IMR-90 (cell line): ENCODE measurements around the gene LRRC72. TPM values are rescaled to one million over a fixed set of nuclear protein-coding genes. Genes with fewer than 3 reads are reported as not detected.
A peak's percentile ranks its signal among the peaks of the same experiment; 100 is the strongest.

Experiments used
- ATAC-seq: fragments of 200-7000 bp; cut with Tn5 transposase; 2 replicates; pipeline ENCODE4 v1.9.1; 2020; ENCODE audit warnings: low read depth, mild to moderate bottlenecking, moderate library complexity
- BruUV-seq: library from RNA; stranded (reverse); fragments of 400-500 nt; replicated peaks from 2 replicates; lab custom pipeline; 2021; lab: Mats Ljungman, UMichigan
- CTCF ChIA-PET: fragments of 300-600 bp; formaldehyde crosslinking; extraction: SDS; loops from one replicate; lab custom pipeline; 2021; ENCODE audit warnings: antibody characterized with exemption; lab: Yijun Ruan, JAX
- POLR2A ChIA-PET: fragments of 300-600 bp; sonication (Branson Sonifier 250); formaldehyde crosslinking; loops from one replicate; lab custom pipeline; 2022; ENCODE audit warnings: antibody characterized with exemption; ENCODE audit not compliant: unreplicated experiment; lab: Charles Lee
- DNase-seq: peaks from one replicate; pipeline ENCODE4 v3.0.0; 2013
- H2AFZ ChIP-seq: replicated peaks from 2 replicates; pipeline ENCODE3; 2013; ENCODE audit warnings: low read length, mild to moderate bottlenecking; ENCODE audit not compliant: poor library complexity
- H2AK5ac ChIP-seq: 2 replicates; pipeline ENCODE4 v1.6.1; 2013; ENCODE audit warnings: low read depth, low read length, inconsistent platforms
- H2AK9ac ChIP-seq: replicated peaks from 2 replicates; pipeline ENCODE3; 2013; ENCODE audit warnings: mild to moderate bottlenecking, low read depth, low read length, moderate library complexity; ENCODE audit not compliant: poor library complexity
- H2BK120ac ChIP-seq: 2 replicates; pipeline ENCODE4 v1.6.1; 2013; ENCODE audit warnings: low read depth, low read length, inconsistent platforms
- H2BK15ac ChIP-seq: 3 replicates; pipeline ENCODE4 v1.6.1; 2013; ENCODE audit warnings: low read depth, low read length, inconsistent platforms
- H2BK20ac ChIP-seq: 2 replicates; pipeline ENCODE4 v1.6.1; 2013; ENCODE audit warnings: low read depth, mild to moderate bottlenecking, inconsistent platforms, low read length, moderate library complexity
- H2BK5ac ChIP-seq: 2 replicates; pipeline ENCODE4 v1.6.1; 2013; ENCODE audit warnings: mild to moderate bottlenecking, low read depth, low read length, inconsistent platforms; ENCODE audit not compliant: poor library complexity, severe bottlenecking
- H3K14ac ChIP-seq: replicated peaks from 2 replicates; pipeline ENCODE4 v1.6.1; 2013; ENCODE audit warnings: low read depth, low read length, inconsistent platforms
- H3K18ac ChIP-seq: 2 replicates; pipeline ENCODE4 v1.6.1; 2013; ENCODE audit warnings: low read depth, low read length, control low read depth
- H3K23ac ChIP-seq: 2 replicates; pipeline ENCODE4 v1.6.1; 2013; ENCODE audit warnings: low read depth, low read length, inconsistent platforms
- H3K27ac ChIP-seq: 2 replicates; pipeline ENCODE4 v1.5.1; 2013; ENCODE audit warnings: mild to moderate bottlenecking, control low read depth, low read length; ENCODE audit not compliant: insufficient read depth
- H3K27me3 ChIP-seq: 2 replicates; pipeline ENCODE4 v1.6.1; 2013; ENCODE audit warnings: low read length; ENCODE audit not compliant: control insufficient read depth, insufficient read depth
- H3K36me3 ChIP-seq: 2 replicates; pipeline ENCODE4 v1.6.1; 2013; ENCODE audit warnings: low read length, mixed read lengths; ENCODE audit not compliant: control insufficient read depth, insufficient read depth
- H3K4ac ChIP-seq: 2 replicates; pipeline ENCODE4 v1.6.1; 2013; ENCODE audit warnings: low read depth, low read length, inconsistent platforms
- H3K4me1 ChIP-seq: 2 replicates; pipeline ENCODE4 v1.6.1; 2013; ENCODE audit warnings: low read length, mixed read lengths; ENCODE audit not compliant: control insufficient read depth, insufficient read depth
- H3K4me2 ChIP-seq: 2 replicates; pipeline ENCODE4 v1.6.1; 2013; ENCODE audit warnings: low read depth, mild to moderate bottlenecking, control low read depth, low read length, moderate library complexity
- H3K4me3 ChIP-seq: 2 replicates; pipeline ENCODE4 v1.5.1; 2013; ENCODE audit warnings: low read depth, mild to moderate bottlenecking, control low read depth, low read length, moderate library complexity; ENCODE audit not compliant: insufficient read depth
- H3K56ac ChIP-seq: 2 replicates; pipeline ENCODE4 v1.6.1; 2013; ENCODE audit warnings: low read length, inconsistent platforms; ENCODE audit not compliant: insufficient read depth; ENCODE audit errors: extremely low read depth
- H3K79me1 ChIP-seq, 2 experiments: 2 replicates each; pipeline ENCODE4 v1.6.1; 2013; ENCODE audit warnings: low read length in 2 of 2, inconsistent platforms in 1 of 2, low read depth in 1 of 2
- H3K9ac ChIP-seq: 2 replicates; pipeline ENCODE4 v1.6.1; 2013; ENCODE audit warnings: low read depth, low read length, control low read depth
- H3K9me1 ChIP-seq: 2 replicates; pipeline ENCODE4 v1.6.1; 2013; ENCODE audit warnings: low read length, inconsistent platforms; ENCODE audit not compliant: insufficient read depth
- H3K9me3 ChIP-seq: 2 replicates; pipeline ENCODE4 v1.6.1; 2013; ENCODE audit warnings: low read length; ENCODE audit not compliant: control insufficient read depth, insufficient read depth
- H4K20me1 ChIP-seq: 2 replicates; pipeline ENCODE4 v1.6.1; 2013; ENCODE audit warnings: low read length, inconsistent platforms; ENCODE audit not compliant: insufficient read depth
- H4K5ac ChIP-seq: 2 replicates; pipeline ENCODE4 v1.6.1; 2013; ENCODE audit warnings: mild to moderate bottlenecking, low read depth, low read length, control low read depth
- H4K8ac ChIP-seq, 2 experiments: 2 replicates each; pipeline ENCODE4 v1.6.1; 2013; ENCODE audit warnings: low read depth in 2 of 2, low read length in 2 of 2, control low read depth in 1 of 2, inconsistent platforms in 1 of 2
- H4K91ac ChIP-seq: 2 replicates; pipeline ENCODE4 v1.6.1; 2013; ENCODE audit warnings: low read depth, low read length, inconsistent platforms; ENCODE audit not compliant: insufficient read depth
- BHLHE40 ChIP-seq: fragments of 150-350 bp; IDR thresholded peaks from 2 replicates; pipeline ENCODE4 v1.6.1; 2016; ENCODE audit warnings: mild to moderate bottlenecking, low read depth, low read length
- CEBPB ChIP-seq: IDR thresholded peaks from 2 replicates; pipeline ENCODE4 v1.6.1; 2012; ENCODE audit warnings: low read depth, low read length, improper control_type of control experiment
- MAZ ChIP-seq: IDR thresholded peaks from 2 replicates; pipeline ENCODE4 v1.6.1; 2012; ENCODE audit warnings: low read depth, mild to moderate bottlenecking, low read length, improper control_type of control experiment, moderate library complexity, borderline replicate concordance
- MXI1 ChIP-seq: IDR thresholded peaks from 2 replicates; pipeline ENCODE4 v1.6.1; 2012; ENCODE audit warnings: low read depth, mild to moderate bottlenecking, low read length, moderate library complexity, borderline replicate concordance
- USF2 ChIP-seq: fragments of 150-350 bp; IDR thresholded peaks from 2 replicates; pipeline ENCODE4 v1.6.1; 2017; ENCODE audit warnings: mild to moderate bottlenecking, antibody characterized with exemption, low read length, low read depth
- dilution Hi-C: fragments of 300-500 bp; cut with HindIII; formaldehyde crosslinking; loops from one replicate; pipeline ENCODE4 v1.14.3; 2018; ENCODE audit warnings: low sequenced_read_pairs; ENCODE audit not compliant: unreplicated experiment
- in situ Hi-C: fragments of 300-500 bp; cut with MboI; formaldehyde crosslinking; loops from 3 replicates; pipeline ENCODE4 v1.14.3; 2019; ENCODE audit warnings: low sequenced_read_pairs, inconsistent platforms, mixed read lengths
- intact Hi-C: fragments of 100-400 bp; cut with micrococcal nuclease; formaldehyde crosslinking; loops from 2 replicates; pipeline ENCODE4 v1.10.0; 2022
- polyA plus RNA-seq, 3 experiments: library from polyadenylated mRNA; depleted of rRNA; stranded (reverse); fragments of >200 nt; gene quantifications; 2 replicates each; pipeline ENCODE4 v1.2.3, GENCODE V29; 2012; ENCODE audit warnings: low replicate concordance in 1 of 3
- total RNA-seq: library from RNA; depleted of rRNA; stranded (reverse); fragments of >200 nt; gene quantifications from 2 replicates; pipeline ENCODE4 v1.2.3, GENCODE V29; 2012

Gene LRRC72
- total and polyA plus RNA-seq, 2 of the 4 experiments (the other 2 are of a cell fraction): not detected

GRCh38 chr7:16528520-16528919, 1.9 kb downstream of the LRRC72 start:
- Histone ChIP-seq H2AK5ac (no peak overlapping the region), H2BK5ac (no peak overlapping the region), H2AFZ (no peak overlapping the region), H4K8ac (no peak overlapping the region), H3K27ac (no peak overlapping the region), H3K23ac (no peak overlapping the region), H3K56ac (no peak overlapping the region), H2AK9ac (no peak overlapping the region), H3K4me3 (no peak overlapping the region), H3K14ac (no peak overlapping the region), H4K20me1 (no peaks in the 10 kb centered on the region), H4K5ac (no peak overlapping the region), H3K9me1 (no peaks in the 10 kb centered on the region), H3K9ac (no peak overlapping the region), H2BK120ac (no peak overlapping the region), H3K4me1 (no peaks in the 10 kb centered on the region), H3K4ac (no peak overlapping the region), H3K27me3 (no peaks in the 10 kb centered on the region), H3K79me1 (no peaks in the 10 kb centered on the region), H2BK20ac (no peak overlapping the region), H2BK15ac (no peak overlapping the region), H4K91ac (no peak overlapping the region), H3K36me3 (no peaks in the 10 kb centered on the region), H3K4me2 (no peak overlapping the region), H3K18ac (no peak overlapping the region), H3K9me3 (no peaks in the 10 kb centered on the region)
- in situ Hi-C loops (no loop called here), dilution Hi-C loops (no loop called here), intact Hi-C loops (no loop called here)
- ChIA-PET CTCF (interaction anchor here (0.8 to 1.0 kb wide), 2 partner anchors 9 to 10 kb away, joined by 3 read pairs; no protein-coding TSS in a partner anchor), POLR2A (no interaction called here)
- DNase-seq: peak; percentile 22
- ATAC-seq: no peak
- TF ChIP-seq MAZ (no peak), USF2 (no peak), BHLHE40 (no peak), MXI1 (no peak), CEBPB (no peak)
- no TSS peak for BruUV-seq
